ENCODE results near the gene AVPR1A.

DNA sequence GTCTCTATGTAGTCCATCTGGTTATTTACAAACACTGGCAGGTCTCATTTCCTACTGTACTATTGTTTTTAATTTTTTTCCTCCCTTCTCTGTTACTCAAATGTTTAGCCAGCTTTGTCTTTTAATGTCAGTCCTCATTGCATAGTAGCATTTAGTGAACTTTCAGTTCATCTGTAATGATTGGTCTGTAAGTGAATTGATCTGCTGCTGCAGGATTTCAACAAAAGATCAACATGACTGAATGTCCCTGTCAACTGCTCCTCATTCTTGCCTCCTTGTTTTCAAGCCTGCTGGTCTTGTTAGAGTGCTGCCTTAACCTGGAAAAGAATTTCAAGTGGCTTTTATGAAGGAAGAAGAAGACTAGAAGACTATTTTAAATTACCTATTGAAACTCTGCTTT lies 19.3 kb upstream of the AVPR1A start:
- TF ChIP-seq RAD21 (conservative IDR thresholded peaks at IDR 0.05) (no peak), CTCF (IDR thresholded peaks at IDR 0.05; ENCODE audit: poor library complexity, severe bottlenecking) (no peak), EZH2 (IDR thresholded peaks at IDR 0.05; ENCODE audit: borderline replicate concordance, insufficient read depth, low read length, poor library complexity, severe bottlenecking) (no peak), SMC3 (conservative IDR thresholded peaks at IDR 0.05; ENCODE audit: poor library complexity) (no peak)
